GDM1 (cell line): ENCODE data around the gene CEP164.
A peak's percentile ranks its signal among the peaks of the same experiment; 100 is the strongest.
"Not testable (repeated sequence)": the region's sequence is repeated elsewhere in the genome, so short reads cannot be mapped to it uniquely, and the experiment has no call there.

Experiments used
- DNase-seq: peaks from one replicate; lab custom pipeline; 2025; lab: John Stamatoyannopoulos, UW

CEP164 gene

GRCh38 chr11:117442049-117442868 lies 114.6 kb downstream of the CEP164 start:
- DNase-seq: no peak

DNA sequence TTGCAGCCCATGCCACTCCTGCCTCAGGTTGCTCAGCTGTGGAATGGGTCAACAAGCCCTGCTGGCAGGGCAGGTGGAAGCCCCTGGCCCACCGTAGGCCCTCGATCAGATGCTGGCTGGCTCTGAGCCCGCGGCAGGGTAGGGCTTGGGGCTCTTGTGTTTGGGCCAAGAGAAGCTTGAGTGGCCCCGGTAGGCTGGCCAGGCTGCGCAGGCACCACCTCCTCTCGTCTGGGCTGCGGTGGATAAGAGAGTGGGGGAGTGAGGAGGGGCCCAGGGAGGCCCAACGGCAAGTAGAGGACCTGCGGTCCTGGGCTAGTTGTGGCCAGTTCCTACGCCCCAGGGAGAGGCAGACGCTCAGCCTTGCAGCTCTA lies 115.2 kb downstream of the CEP164 start:
- DNase-seq: no peak

GRCh38 chr11:117443266-117444186 lies 115.9 kb downstream of the CEP164 start:
- DNase-seq: peak; percentile 30

- no peak for DNase-seq
Measured at GRCh38 chr11:117444256-117444655, 116.6 kb downstream of the CEP164 start.

DNA sequence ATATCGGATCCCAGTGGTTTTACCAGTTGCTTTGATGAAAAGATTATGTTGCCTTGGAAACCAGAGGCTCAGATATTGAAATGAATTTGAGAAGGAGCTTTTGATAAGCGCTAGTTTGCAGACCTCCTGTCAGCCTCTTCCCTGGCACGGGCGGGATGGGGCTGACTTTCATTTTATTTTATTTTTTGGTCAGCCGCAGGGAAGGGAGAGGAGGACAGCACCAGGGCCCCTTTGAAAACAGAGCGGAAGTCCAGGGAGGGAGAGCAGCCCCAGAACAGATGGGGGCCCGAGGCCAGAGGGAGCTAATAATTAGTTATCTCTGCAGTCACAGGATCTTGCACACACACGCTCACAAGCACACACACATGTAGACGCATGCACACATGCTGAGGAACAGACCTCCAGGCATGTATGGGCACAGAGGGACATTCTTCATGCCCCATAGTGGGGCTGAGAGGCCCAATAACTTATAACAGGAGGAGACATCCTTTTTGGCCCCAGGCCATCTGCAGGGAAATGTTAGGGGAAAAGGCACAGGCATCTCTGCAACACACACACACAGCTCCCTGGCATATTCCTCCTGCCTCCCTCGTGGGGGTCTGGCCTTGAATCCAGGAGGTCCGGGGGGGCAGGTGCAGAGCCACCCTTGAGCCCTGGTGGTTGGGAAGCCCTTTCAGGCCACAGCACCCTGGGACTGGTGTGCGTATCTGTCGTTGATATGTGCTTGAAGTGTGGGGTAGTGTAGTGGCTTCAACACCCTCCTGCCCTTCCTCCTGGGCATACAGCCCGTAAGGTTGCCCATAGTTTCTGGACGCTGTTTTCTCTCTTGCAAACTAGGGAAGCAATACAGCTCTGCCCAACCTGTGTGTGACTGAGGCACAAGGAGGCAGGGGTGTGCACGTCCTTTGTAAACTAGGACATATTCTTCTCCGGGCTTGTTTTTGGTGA lies 117.3 kb downstream of the CEP164 start:
- no peak for DNase-seq

DNA sequence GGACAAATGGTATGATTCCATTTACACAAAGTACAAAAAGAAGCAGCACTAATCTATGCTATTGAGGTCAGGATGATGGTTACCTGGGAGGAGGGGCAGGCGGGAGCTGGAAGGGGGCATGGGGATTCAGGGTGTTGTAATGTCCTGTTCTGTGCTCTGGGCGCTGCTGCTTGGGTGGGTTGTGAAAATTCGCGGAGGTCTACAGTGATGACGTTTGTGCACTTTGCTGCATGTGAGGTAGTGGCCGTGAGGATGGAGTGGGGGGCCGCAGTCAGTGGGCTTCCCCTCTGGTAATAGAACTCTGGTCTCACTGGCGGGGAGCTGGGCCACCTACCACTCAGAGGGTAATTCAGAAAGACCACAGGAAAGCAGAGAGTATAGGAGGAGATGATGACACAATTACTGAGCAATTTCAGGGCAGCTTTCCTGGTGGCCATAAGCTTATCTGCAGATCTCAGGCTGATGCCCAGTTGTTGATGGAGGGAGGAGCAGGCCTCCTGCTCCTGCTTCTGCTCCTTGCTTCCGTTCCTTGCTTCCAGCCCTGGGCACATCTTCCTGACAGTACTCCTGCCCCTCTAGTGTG lies 121.5 kb downstream of the CEP164 start:
- DNase-seq: no peak

GRCh38 chr11:117453886-117454563 lies 126.4 kb downstream of the CEP164 start:
- no peak for DNase-seq

GRCh38 chr11:117454564-117454917 lies 126.9 kb downstream of the CEP164 start:
- DNase-seq: no peak

GRCh38 chr11:117456027-117456720 lies 128.5 kb downstream of the CEP164 start:
- DNase-seq: no peak

DNA sequence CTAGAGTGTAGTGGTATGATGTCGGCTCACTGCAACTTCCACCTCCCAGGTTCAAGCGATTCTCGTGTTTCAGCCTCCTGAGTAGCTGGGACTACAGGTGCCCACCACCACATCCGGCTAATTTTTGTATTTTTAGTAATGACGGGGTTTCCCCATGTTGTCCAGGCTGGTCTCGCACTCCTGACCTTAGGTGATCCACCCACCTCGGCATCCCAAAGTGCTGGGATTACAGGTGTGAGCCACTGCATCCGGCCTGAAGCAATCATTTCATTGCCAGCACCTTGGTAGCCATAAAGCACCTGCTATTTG lies 129.0 kb downstream of the CEP164 start:
- not testable (repeated sequence) for DNase-seq

GRCh38 chr11:117457031-117457785 lies 129.6 kb downstream of the CEP164 start:
- no peak for DNase-seq

DNA sequence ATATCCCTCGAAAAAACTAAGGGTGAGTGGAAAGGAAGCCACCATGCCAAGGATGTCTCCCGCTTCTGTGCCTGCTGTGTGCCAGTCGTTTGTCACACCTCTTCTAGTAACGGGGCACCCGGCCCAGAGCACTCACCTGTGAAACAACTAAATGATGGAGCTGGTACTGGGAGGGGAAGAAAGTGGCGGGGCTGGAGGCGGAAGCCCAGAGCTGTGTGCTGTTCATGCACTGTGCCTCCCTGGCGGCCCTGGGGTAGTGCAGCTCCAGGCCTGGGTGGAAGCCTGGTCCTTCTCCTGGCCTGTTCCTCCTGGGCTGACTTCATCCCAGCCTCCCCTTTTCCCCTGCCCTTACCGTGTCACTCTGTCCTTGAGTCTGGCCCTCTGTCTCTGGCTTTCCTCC lies 130.2 kb downstream of the CEP164 start:
- no peak for DNase-seq

- no peak for DNase-seq
Measured at GRCh38 chr11:117458275-117459122, 130.8 kb downstream of the CEP164 start.

DNA sequence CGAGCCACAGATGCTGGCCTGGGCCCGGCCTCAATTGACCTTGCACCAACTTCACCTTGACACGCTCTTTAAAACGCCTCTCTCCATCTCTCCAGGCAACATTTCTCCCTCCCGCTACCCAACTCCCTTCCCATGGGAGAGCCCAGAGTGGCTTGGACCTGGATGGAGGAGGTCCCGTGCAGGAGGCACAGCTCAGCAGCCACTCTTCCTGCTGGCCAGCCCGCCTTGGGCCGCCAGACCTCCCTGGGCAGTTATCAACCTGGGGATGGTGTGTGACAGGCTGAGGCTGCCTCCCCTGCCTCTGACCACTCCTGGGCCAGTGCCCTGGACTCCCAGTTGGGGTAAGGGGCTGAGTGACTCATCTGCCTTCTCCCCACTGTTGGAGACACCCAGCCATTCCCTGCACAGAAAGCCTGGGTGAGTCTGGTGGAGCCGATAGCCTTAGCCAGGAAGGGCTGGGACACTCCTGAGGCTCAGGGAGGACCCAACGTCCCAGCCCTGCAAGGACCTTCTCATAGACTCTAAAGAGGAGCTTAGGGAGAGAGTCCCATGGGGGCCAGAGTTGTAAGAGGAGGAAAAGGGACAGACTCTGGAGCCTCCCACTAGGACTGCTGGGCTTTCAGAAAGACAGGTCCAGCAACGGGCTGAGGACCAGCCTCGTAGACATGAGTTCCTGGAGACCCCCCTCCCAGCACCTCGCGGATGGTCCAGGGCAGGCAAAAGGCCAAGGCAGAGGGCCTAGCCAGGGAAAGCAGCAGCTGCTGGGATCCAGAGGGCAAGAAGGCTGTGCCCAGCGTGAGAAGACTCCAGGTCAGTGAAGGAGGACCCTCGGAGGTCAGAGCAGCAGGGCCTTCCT lies 131.7 kb downstream of the CEP164 start:
- DNase-seq: no peak

- peak; percentile 11 for DNase-seq
Measured at GRCh38 chr11:117459979-117460300, 132.3 kb downstream of the CEP164 start.

DNA sequence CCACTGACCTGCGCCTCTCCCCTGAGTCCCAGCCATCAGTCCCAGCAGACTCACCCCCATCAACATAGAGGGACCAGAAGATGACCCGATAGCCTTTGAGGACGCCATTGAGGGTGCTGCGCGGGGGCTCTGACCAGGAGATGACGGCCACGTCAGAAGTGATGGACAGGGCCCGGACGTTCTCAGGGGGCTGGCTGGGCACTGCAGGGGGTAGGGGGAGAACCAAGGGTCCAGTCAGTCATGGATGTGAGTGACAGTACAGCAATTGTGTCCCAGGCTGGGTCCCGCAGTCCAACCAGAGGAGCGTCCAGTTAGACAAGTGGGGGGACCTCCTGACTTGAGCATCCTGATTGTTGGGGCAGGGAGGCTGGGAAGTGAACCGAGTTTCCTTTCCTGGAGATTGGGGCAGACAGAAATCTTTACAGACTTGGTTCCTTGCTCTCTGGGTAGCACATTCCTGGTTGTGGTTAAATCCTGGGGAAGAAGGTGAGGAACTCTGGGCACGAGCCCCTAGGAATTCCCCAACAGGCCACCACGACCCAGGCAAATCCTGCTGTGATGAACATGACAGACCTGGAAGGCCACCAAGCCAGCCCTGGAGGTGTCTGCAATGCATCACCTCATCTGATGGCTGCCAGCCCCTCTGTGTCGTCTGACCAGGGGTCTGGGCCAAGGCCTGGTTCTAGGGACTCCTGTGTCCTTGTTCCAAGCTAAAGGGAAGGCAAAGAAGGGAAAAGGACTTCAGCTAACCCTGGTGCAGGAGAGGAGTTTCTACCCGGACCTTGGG lies 133.9 kb downstream of the CEP164 start:
- no peak for DNase-seq

DNA sequence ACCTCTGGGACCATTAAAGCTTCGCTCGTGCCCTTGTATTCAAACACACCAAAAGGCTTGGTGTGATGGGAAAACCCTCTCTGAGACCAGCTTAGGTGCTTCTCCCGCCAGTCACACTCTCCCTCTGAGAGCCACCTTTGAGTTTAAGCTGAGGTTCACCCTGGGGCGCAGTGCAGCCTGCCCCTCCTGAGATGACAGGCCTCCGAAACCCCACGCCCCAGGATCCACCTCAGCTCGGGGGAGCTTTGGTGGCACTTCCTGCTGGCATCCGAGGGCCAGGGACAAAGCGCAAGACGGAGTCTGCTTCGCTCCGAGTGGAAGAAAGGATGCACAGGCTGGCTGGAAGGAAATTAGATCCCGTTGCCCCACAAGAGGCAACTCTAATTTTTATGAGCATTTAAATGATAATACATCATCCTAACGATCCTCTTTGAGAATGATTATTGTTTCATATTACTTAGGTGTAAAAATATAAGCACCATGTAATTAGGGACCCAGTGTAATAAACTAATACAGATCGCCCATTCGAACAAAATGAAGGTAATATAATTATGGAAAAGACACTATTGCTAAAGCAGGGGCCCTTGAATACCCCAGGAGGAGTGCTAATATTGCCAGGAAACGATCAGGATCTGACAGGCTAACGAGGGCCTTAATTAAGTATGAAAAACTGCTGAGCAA lies 134.7 kb downstream of the CEP164 start:
- DNase-seq: no peak
